B cell (primary cell): ENCODE data around the gene NR6A1.

ENCODE experiments used
- EZH2 ChIP-seq: IDR thresholded peaks from 2 replicates; pipeline ENCODE4 v1.6.1; 2012; ENCODE audit warnings: borderline replicate concordance, low read depth, mild to moderate bottlenecking, moderate library complexity, low read length; ENCODE audit not compliant: insufficient read depth, poor library complexity, severe bottlenecking
- TF ChIP-seq, protein P1 (sequence below): fragments of 200-600 bp; IDR thresholded peaks from one replicate; pipeline ENCODE4 v1.8.0; 2022; ENCODE audit warnings: antibody characterized with exemption, mild to moderate bottlenecking

DNA sequence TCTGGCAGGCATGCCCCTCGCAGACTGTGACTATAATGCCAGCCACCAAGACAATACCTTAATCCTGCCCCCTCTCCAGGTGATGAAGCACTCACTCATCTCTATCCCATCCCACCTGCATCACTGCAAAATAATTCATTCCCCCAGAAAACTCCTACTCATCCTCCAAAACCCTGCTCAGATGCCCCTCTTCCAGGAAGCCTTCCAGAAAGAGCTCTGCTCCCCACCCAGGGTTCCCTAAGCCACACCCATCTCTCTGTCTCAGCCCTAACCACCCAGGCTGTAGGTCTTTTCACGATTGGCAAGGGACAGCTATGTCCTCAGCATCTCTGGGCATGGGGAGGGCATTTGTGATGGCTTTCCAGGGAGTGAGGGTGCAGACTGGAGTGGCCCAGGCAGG, 281.1 kb downstream of the NR6A1 start:
- TF ChIP-seq EZH2 = no peak
- TF ChIP-seq, protein P1, sequence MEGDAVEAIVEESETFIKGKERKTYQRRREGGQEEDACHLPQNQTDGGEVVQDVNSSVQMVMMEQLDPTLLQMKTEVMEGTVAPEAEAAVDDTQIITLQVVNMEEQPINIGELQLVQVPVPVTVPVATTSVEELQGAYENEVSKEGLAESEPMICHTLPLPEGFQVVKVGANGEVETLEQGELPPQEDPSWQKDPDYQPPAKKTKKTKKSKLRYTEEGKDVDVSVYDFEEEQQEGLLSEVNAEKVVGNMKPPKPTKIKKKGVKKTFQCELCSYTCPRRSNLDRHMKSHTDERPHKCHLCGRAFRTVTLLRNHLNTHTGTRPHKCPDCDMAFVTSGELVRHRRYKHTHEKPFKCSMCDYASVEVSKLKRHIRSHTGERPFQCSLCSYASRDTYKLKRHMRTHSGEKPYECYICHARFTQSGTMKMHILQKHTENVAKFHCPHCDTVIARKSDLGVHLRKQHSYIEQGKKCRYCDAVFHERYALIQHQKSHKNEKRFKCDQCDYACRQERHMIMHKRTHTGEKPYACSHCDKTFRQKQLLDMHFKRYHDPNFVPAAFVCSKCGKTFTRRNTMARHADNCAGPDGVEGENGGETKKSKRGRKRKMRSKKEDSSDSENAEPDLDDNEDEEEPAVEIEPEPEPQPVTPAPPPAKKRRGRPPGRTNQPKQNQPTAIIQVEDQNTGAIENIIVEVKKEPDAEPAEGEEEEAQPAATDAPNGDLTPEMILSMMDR = no peak
